ENCODE measurements around the gene NDOR1. TPM values are rescaled to one million over a fixed set of nuclear protein-coding genes. Genes with fewer than 3 reads are reported as not detected.

NDOR1 gene
- total RNA-seq, 1 experiment from 2014 or later = 31.8 TPM

DNA sequence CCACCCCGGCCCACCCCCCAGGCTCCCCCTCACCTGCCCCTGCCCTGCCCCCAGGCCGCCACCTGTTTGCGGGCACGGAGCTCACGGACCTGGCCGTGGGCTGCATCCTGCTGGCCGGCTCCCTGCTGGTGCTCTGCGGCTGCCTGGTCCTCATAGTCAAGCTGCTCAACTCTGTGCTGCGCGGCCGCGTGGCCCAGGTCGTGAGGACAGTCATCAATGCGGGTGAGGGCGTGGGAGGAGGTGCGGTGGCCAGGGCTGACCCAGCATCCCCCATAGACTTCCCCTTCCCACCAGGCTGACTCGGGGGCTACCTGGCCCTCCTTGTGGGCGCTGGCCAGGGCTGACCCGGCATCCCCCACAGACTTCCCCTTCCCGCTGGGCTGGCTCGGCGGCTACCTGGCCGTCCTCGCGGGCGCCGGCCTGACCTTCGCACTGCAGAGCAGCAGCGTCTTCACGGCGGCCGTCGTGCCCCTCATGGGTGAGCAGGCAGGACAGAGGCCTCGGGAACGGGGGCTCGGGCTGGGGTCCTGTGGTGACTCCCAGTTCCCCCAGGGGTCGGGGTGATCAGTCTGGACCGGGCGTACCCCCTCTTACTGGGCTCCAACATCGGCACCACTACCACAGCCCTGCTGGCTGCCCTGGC, 28.7 kb downstream of the NDOR1 start:
- peaks cover 38% of the 10 kb centered on the region for H3K4me1 ChIP-seq

DNA sequence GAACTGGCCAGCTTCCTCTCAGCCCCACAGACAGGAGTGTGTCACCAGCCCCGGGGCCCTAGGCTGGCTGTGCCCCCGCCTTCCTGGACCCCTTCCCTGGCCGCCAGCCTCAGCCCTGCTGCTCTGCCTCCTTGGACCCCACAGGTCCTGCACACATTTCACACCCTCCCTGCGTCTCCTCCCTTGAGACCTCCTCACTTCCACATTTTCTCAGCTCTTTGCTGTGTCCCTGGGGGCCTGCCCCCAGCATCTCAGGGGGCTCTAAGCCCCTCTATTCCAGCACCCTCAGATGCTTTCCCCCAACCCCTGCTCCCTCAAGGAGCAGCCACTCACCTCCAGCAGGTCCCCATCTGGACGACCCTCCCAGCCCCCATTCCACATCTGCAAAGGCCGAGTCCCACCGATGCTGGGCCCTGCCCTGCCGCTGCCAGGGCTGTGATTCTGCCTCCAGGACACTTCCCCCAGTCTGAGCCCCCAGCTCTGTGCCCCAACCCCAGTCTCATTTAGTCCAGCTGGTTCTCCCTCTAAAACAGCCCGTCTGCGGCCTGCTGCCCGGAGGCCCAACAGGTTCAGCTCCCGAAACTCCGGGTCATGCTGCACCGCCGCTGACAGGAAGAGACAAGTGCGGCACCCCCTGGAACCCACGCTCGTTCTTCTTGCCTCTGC, 29.4 kb downstream of the NDOR1 start:
- POLR2A ChIA-PET = no interaction called here
- CTCF ChIA-PET = interaction anchor here (1.5 kb wide), 1 partner anchor 46 kb away, joined by 4 read pairs; the partner anchor contains the start of gene SSNA1
- H3K36me3 Mint-ChIP-seq (ENCODE audit: insufficient read depth, unreplicated experiment) = peaks cover 15% of the 10 kb centered on the region
- no peak overlapping the region for H3K4me3 Mint-ChIP-seq (ENCODE audit: unreplicated experiment)
- Histone ChIP-seq H3K4me3 (ENCODE audit: low read depth, low read length) (no peak overlapping the region), H3K27me3 (replicated peaks; ENCODE audit: control insufficient read depth, insufficient read depth, low read length) (no peaks in the 10 kb centered on the region), H3K9me3 (no peaks in the 10 kb centered on the region), H3K4me1 (peaks cover 31% of the 10 kb centered on the region), H3K36me3 (ENCODE audit: control insufficient read depth, insufficient read depth, low read length) (no peaks in the 10 kb centered on the region)
- no peak for DNase-seq
- BruUV-seq (replicated peaks) = no TSS peak
- peaks cover 6% of the 10 kb centered on the region for H3K4me1 Mint-ChIP-seq (ENCODE audit: low read depth, unreplicated experiment)
- H3K27ac Mint-ChIP-seq (ENCODE audit: unreplicated experiment) = peak overlapping the region; percentile 21
- H3K9me3 Mint-ChIP-seq (ENCODE audit: unreplicated experiment) = no peaks in the 10 kb centered on the region
- intact Hi-C loops (cut with micrococcal nuclease; ENCODE audit: unreplicated experiment) = loop anchor here (5.0 kb wide), 1 partner anchor 33 kb away; the partner anchor contains the start of gene TPRN
- TF ChIP-seq, protein P1, sequence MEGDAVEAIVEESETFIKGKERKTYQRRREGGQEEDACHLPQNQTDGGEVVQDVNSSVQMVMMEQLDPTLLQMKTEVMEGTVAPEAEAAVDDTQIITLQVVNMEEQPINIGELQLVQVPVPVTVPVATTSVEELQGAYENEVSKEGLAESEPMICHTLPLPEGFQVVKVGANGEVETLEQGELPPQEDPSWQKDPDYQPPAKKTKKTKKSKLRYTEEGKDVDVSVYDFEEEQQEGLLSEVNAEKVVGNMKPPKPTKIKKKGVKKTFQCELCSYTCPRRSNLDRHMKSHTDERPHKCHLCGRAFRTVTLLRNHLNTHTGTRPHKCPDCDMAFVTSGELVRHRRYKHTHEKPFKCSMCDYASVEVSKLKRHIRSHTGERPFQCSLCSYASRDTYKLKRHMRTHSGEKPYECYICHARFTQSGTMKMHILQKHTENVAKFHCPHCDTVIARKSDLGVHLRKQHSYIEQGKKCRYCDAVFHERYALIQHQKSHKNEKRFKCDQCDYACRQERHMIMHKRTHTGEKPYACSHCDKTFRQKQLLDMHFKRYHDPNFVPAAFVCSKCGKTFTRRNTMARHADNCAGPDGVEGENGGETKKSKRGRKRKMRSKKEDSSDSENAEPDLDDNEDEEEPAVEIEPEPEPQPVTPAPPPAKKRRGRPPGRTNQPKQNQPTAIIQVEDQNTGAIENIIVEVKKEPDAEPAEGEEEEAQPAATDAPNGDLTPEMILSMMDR (IDR thresholded peaks at IDR 0.05; ENCODE audit: insufficient read depth in 1 of 2, low read depth in 1 of 2, low read length in 1 of 2, severe bottlenecking in 1 of 2, unreplicated experiment in 1 of 2) = no peak
- no peaks in the 10 kb centered on the region for H3K27me3 Mint-ChIP-seq (ENCODE audit: insufficient read depth, unreplicated experiment)

More for the DNA sequence above, 28.7 kb downstream of the NDOR1 start:
- ChIA-PET POLR2A (no interaction called here), CTCF (interaction anchor here (0.6 to 1.5 kb wide), 2 partner anchors 45 to 350 kb away, joined by 3 to 4 read pairs; partner anchors contain the start of gene SSNA1)
- Mint-ChIP-seq H3K4me3 (ENCODE audit: unreplicated experiment) (no peak overlapping the region), H3K4me1 (ENCODE audit: low read depth, unreplicated experiment) (peaks cover 6% of the 10 kb centered on the region), H3K27me3 (ENCODE audit: insufficient read depth, unreplicated experiment) (no peaks in the 10 kb centered on the region), H3K36me3 (ENCODE audit: insufficient read depth, unreplicated experiment) (peaks cover 14% of the 10 kb centered on the region), H3K27ac (ENCODE audit: unreplicated experiment) (no peak overlapping the region), H3K9me3 (ENCODE audit: unreplicated experiment) (no peaks in the 10 kb centered on the region)
- Histone ChIP-seq H3K4me3 (ENCODE audit: low read depth, low read length) (no peak overlapping the region), H3K36me3 (ENCODE audit: control insufficient read depth, insufficient read depth, low read length) (no peaks in the 10 kb centered on the region), H3K27me3 (replicated peaks; ENCODE audit: control insufficient read depth, insufficient read depth, low read length) (no peaks in the 10 kb centered on the region), H3K9me3 (no peaks in the 10 kb centered on the region)
- TF ChIP-seq, protein P1 (IDR thresholded peaks at IDR 0.05; ENCODE audit: insufficient read depth in 1 of 2, low read depth in 1 of 2, low read length in 1 of 2, severe bottlenecking in 1 of 2, unreplicated experiment in 1 of 2) = no peak
- no TSS peak for BruUV-seq (replicated peaks)
- intact Hi-C loops (cut with micrococcal nuclease; ENCODE audit: unreplicated experiment) = no loop called here
- no peak for DNase-seq

DNA sequence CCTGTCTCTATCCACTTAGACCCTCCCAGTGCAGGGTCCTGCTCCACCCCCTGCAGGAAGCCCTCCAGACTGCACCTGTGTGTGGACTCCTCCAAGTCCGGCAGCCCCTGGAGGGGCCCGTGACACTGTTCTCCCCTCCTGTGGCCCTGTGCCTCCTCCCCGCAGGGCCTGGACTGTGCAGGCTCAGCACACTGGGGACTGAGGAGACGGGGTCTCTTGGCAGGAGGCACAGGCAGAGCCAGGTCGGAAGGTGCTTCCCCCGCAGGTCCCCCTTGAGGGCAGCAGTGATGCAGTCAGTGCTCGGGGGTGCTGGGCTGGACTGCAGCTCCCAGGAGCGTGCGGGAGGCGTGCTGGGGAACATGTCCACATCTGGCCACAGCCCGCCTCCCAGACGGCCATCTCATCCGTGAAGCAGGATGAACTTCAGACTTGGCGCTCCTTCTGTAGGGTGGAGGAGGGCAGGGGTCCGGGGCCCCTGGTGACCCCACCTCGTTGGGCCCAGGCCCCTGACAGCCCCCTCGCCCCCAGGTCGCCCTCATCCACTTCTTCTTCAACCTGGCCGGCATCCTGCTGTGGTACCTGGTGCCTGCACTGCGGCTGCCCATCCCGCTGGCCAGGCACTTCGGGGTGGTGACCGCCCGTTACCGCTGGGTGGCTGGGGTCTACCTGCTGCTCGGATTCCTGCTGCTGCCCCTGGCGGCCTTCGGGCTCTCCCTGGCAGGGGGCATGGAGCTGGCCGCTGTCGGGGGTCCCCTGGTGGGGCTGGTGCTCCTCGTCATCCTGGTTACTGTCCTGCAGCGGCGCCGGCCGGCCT, 30.1 kb downstream of the NDOR1 start:
- Histone ChIP-seq H3K4me3 (ENCODE audit: low read depth, low read length) (no peak overlapping the region), H3K9me3 (no peaks in the 10 kb centered on the region), H3K36me3 (ENCODE audit: control insufficient read depth, insufficient read depth, low read length) (no peaks in the 10 kb centered on the region), H3K27me3 (replicated peaks; ENCODE audit: control insufficient read depth, insufficient read depth, low read length) (no peaks in the 10 kb centered on the region), H3K4me1 (peaks cover 24% of the 10 kb centered on the region)
- no peak overlapping the region for H3K4me3 Mint-ChIP-seq (ENCODE audit: unreplicated experiment)
- CTCF ChIA-PET = interaction anchor here (0.6 to 1.5 kb wide), 16 partner anchors 9 to 206 kb away, joined by 3 to 24 read pairs (median 6); partner anchors contain the start of genes ANAPC2, MAN1B1, NELFB and RNF224
- peaks cover 23% of the 10 kb centered on the region for H3K36me3 Mint-ChIP-seq (ENCODE audit: insufficient read depth, unreplicated experiment)
- H3K4me1 Mint-ChIP-seq (ENCODE audit: low read depth, unreplicated experiment) = peaks cover 6% of the 10 kb centered on the region
- H3K27me3 Mint-ChIP-seq (ENCODE audit: insufficient read depth, unreplicated experiment) = no peaks in the 10 kb centered on the region
- intact Hi-C loops (cut with micrococcal nuclease; ENCODE audit: unreplicated experiment) = loop anchor here (1.0 to 5.0 kb wide), 2 partner anchors 8 to 33 kb away; partner anchors contain the start of genes RNF224 and TPRN
- no peak for DNase-seq
- TF ChIP-seq, protein P1 (IDR thresholded peaks at IDR 0.05; ENCODE audit: insufficient read depth in 1 of 2, low read depth in 1 of 2, low read length in 1 of 2, severe bottlenecking in 1 of 2, unreplicated experiment in 1 of 2) = peak in 1 of 2 experiments; percentile 19
- BruUV-seq (replicated peaks) = no TSS peak
- POLR2A ChIA-PET = interaction anchor here (0.9 to 1.1 kb wide), 3 partner anchors 35 to 189 kb away, joined by 3 to 9 read pairs (median 7); no protein-coding TSS in a partner anchor
- peak overlapping the region; percentile 21 for H3K27ac Mint-ChIP-seq (ENCODE audit: unreplicated experiment)
- H3K9me3 Mint-ChIP-seq (ENCODE audit: unreplicated experiment) = no peaks in the 10 kb centered on the region

Measured in Caco-2 (cell line).